C1 segment of cervical spinal cord (tissue), 14 donors: ENCODE data around the gene PIAS1.
A peak's percentile ranks its signal among the peaks of the same experiment; 100 is the strongest.
"Not testable (repeated sequence)": the region's sequence is repeated elsewhere in the genome, so short reads cannot be mapped to it uniquely, and the experiment has no call there.

Source experiments
- DNase-seq, 14 donors: peaks; one replicate each; lab custom pipeline; 2025; lab: John Stamatoyannopoulos, UW

PIAS1 gene

GRCh38 chr15:68034719-68035293 is 19.3 kb upstream of the PIAS1 start:
- no peak for DNase-seq

- DNase-seq: no peak
Observed at GRCh38 chr15:68038246-68038645, 15.9 kb upstream of the PIAS1 start.

- no peak for DNase-seq
Observed at GRCh38 chr15:68040144-68040543, 14.0 kb upstream of the PIAS1 start.

- DNase-seq: no peak
Observed at GRCh38 chr15:68042156-68042854, 11.8 kb upstream of the PIAS1 start.

- no peak for DNase-seq
Observed at GRCh38 chr15:68042855-68043222, 11.3 kb upstream of the PIAS1 start.

- no peak for DNase-seq
Observed at GRCh38 chr15:68045289-68046265, 8.5 kb upstream of the PIAS1 start.

- no peak for DNase-seq
Observed at GRCh38 chr15:68047826-68048225, 6.3 kb upstream of the PIAS1 start.

GRCh38 chr15:68051109-68051508 is 3.0 kb upstream of the PIAS1 start:
- DNase-seq: no peak

- no peak for DNase-seq
Observed at GRCh38 chr15:68051907-68052306, 2.2 kb upstream of the PIAS1 start.

- no peak for DNase-seq
Observed at GRCh38 chr15:68052431-68052830, 1.7 kb upstream of the PIAS1 start.

GRCh38 chr15:68053001-68053400 is 1.1 kb upstream of the PIAS1 start:
- DNase-seq: no peak

- peak in 9 of 14 donors; percentile 34 to 76 (median 56) for DNase-seq
Observed at GRCh38 chr15:68054628-68055223, 611 bp downstream of the PIAS1 start.

GRCh38 chr15:68055224-68055705 is 1.1 kb downstream of the PIAS1 start:
- DNase-seq: peak in 3 of 14 donors; percentile 6 to 18 (median 13)

- no peak for DNase-seq
Observed at GRCh38 chr15:68056097-68056865, 2.2 kb downstream of the PIAS1 start.

- DNase-seq: no peak
Observed at GRCh38 chr15:68057034-68057433, 2.9 kb downstream of the PIAS1 start.

GRCh38 chr15:68057758-68058157 is 3.6 kb downstream of the PIAS1 start:
- DNase-seq: no peak

GRCh38 chr15:68058970-68059369 is 4.9 kb downstream of the PIAS1 start:
- not testable (repeated sequence) for DNase-seq

GRCh38 chr15:68059630-68060029 is 5.5 kb downstream of the PIAS1 start:
- no peak for DNase-seq

GRCh38 chr15:68061171-68061570 is 7.1 kb downstream of the PIAS1 start:
- DNase-seq: no peak

- no peak for DNase-seq
Observed at GRCh38 chr15:68061602-68062001, 7.5 kb downstream of the PIAS1 start.

GRCh38 chr15:68062214-68062613 is 8.1 kb downstream of the PIAS1 start:
- DNase-seq: no peak
